RKO (cell line): Measurements from ENCODE around the gene CRKL.
A peak's percentile ranks its signal among the peaks of the same experiment; 100 is the strongest.
"Not testable (repeated sequence)": the region's sequence is repeated elsewhere in the genome, so short reads cannot be mapped to it uniquely, and the experiment has no call there.

Source experiments
- DNase-seq: peaks from one replicate; pipeline ENCODE4 v3.0.0-alpha.2; 2016; ENCODE audit warnings: low spot score

Gene CRKL, protein sequence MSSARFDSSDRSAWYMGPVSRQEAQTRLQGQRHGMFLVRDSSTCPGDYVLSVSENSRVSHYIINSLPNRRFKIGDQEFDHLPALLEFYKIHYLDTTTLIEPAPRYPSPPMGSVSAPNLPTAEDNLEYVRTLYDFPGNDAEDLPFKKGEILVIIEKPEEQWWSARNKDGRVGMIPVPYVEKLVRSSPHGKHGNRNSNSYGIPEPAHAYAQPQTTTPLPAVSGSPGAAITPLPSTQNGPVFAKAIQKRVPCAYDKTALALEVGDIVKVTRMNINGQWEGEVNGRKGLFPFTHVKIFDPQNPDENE

DNA sequence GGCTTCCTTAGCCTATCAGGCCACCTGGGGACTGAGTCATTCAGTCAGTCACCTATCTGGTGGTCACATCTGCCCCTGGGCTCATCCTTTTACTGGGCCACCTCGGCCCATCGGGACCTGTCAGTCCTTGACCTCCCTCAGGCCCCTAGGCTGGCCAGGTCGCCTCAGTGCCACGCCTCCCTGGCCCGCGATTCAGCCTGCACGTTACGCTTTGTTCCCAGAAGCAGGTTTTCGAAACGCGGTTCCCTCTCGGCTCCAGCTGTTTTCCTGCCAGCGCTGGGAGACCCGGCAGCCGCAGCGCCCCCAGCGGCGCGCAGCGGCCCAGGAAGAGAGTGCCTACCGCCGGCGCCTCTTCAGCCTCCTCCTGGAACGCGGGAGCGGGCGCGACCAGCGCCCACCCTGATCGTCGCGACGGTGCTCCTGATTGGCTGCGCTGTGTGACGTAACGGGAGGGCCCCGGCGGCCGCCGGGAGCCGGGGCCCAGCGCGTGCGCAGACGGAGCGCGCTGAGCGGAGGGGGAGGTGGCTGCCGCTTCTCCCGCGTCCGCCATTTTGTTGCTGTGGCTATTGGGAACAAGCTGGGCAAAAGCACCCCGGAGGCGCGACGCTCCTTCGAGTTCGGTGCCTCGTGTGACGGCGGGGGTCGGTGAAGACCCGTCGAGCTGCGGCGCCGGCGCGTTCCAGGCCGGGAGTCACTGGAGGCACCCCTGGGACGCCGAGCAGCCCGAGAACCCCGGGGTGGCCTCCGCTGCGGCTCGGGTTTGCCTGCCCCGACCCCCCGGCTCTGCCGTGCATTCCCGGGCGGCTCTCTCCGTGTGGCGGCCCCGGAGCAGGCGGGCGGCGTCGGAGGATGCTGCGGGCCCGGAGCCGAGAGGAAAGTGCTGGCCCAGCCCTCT is at the start of gene CRKL:
Gene CRKL (plus strand): TSS at position 492 of the 895 bp plus-strand sequence. CDS start 528 bp downstream, outside the sequence.
- peak; percentile 97 for DNase-seq

DNA sequence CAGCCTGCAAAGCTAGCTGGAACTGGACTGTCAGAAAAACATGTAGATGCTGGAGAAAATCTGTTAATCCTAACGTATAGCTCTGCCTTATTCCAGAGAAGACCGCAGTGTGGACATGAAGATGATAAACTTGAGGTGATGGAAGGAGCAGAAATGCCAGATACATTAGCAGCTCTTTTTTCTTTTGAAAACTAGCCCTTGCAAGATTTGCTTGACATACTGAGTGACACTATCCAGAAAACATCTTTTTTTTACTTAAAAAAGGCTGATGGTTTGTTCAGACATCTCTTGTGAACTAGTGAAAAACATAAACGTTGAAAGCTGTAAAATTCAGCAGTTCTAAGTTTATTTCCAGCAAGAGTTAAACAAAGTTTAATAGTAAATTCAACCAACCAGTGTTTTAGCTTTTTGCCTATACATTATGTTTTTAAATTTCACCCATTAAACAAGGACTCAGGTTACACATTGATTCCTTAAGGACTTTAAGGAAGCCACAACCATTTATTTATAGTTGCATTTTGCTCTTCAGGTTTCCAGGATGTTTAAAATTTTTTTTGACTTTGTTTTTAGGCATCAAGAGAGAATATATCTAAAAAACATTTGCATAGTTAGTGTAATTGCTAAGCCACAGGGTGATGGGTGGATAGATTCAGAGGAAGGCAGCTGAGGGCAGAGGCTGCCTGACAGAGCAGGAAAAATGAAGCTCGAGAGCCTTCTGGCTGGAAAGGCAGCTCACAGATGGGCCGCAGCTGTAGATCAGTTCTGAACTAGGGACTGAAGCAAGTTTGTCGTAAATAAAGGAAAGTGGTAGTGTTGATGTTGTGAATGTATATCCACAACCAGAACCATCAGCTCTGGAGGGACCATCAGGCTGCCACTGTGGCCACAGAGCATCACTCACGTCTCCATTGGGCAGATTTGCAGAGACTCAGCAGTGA is 48.9 kb upstream of the CRKL start:
- no peak for DNase-seq

GRCh38 chr22:20869234-20869633 is 48.0 kb upstream of the CRKL start:
- no peak for DNase-seq

GRCh38 chr22:20873214-20873613 is 44.0 kb upstream of the CRKL start:
- DNase-seq = no peak

DNA sequence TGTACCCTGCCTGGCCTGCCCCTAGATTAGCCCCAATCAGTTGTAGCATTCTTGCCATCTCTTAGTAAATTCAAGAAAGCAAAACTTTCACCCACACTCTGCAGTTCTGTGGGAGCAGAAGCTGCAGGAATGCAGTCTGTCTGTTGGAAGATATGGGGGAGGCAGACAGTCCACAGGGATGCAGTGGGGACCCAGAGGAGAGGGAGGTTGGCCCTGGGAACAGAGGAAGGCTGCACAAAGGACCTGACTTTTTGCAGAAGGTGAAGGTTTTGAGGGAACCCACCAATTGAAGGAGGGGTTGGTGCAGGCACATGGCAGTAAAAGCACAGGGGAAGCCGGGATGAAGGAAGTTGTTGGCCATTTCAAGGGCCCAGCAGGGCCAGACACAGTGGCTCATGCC is 41.9 kb upstream of the CRKL start:
- DNase-seq = no peak

- no peak for DNase-seq
Measured at GRCh38 chr22:20877715-20878114, 39.5 kb upstream of the CRKL start.

DNA sequence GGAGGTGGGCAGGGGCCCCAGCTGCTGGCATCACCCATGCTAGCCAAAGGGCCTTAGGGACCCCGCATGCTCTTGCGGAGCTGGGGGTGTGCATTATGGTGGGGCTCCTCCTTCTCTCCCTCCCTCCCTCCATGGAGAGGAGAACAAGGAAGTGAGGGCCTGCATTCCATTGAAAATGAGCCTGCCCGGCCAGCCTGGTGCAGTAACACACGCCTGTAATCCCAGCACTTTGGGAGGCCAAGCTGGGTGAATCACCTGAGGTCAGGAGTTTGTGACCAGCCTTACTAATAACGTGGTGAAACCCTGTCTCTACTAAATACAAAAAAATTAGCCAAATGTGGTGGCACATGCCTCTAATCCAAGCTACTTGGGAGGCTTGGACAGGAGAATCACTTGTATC is 36.0 kb upstream of the CRKL start:
- DNase-seq = no peak

GRCh38 chr22:20881869-20882815 is 35.1 kb upstream of the CRKL start:
- no peak for DNase-seq

DNA sequence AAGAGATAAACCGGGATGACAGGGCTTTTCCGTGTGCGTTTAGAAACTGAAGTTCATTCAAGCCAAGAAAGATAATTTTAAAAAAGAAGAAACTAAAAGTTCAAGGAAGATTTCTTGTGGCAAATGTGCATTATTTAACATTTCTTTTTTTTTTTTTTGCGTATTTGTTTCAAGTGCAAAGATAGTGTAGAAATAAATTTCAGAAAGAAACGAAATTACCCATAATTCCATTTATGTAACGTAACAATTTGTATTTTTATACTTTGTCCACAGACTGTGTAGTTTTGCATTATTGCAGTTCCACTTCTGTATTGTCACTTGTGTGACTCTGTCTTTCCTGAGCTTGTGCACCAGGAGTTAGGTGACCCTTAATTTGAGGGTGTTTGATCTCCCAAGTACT is 34.4 kb upstream of the CRKL start:
- DNase-seq = no peak

DNA sequence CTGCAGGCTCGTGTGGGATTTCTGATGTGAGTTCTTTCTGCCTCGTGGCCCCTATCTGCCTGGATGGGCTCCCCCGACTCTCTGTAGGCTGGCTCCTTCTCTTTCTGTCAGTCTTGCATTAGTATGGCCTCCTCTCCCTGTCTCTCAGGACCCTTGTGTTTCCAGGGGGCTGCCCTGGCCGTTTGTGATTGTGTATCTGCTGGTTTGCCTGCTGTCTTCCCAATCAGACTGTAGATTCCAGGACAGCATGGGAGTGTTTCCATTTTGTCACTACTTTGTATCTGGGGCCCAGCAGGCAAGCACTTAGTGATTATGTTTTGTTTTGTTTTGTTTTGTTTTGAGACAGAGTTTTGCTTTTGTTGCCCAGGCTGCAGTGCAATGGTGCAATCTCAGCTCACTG is 32.8 kb upstream of the CRKL start:
- no peak for DNase-seq

GRCh38 chr22:20885017-20885556 is 32.1 kb upstream of the CRKL start:
- DNase-seq = no peak

DNA sequence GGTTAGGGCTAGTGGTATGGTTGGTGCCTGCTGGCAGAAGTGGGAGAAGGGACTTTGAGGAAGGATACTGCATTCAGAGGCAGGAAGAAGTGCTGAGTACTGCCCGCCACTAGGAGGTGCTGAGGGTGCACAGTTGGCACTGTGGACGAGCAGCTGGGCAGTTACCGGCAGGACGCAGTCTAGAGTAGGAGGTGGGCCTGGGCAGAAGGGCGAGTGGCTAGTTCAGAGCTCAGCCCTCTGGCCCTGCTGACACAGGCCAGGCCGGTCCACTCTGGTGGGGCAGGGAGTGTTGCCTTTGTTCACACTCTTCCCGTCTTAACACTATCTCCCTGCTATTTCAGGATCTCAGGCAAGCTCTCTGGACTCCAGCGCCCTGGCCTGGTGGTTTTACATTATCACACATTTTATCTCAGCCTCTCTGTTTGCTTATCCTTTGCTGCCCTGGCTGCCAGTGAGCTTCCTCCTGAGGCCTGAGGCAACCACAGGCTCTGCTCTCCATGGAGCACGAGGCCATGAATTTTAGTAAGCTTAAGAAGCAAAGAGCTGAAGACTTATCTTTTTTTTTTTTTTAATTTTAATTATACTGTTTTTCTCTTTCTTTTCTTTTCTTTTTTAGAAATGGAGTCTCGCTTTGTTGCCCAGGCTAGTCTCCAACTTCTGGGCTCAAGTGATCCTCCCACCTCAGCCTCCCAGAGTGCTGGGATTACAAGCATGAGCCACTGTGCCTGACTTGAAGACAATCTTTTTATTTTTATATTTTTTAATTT is 31.5 kb upstream of the CRKL start:
- peak; percentile 74 for DNase-seq

DNA sequence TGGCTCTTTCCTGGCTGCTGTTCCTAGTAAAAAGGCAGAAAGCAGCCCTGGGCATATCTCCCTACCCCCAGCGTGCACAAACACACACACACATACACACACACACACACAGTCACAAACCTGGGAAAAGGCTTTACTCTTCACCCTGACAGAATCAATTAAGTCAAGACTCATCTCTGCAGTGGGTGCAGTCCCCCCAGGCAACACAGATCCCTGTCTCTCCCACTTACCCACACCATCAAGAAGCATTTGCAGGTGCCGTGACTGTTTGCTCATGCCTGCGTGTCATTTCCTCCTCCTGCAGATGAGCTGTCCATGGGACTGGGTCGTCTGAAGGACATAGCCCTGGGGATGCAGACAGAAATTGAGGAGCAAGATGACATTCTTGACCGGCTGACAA is 29.8 kb upstream of the CRKL start:
- DNase-seq = peak; percentile 52

DNA sequence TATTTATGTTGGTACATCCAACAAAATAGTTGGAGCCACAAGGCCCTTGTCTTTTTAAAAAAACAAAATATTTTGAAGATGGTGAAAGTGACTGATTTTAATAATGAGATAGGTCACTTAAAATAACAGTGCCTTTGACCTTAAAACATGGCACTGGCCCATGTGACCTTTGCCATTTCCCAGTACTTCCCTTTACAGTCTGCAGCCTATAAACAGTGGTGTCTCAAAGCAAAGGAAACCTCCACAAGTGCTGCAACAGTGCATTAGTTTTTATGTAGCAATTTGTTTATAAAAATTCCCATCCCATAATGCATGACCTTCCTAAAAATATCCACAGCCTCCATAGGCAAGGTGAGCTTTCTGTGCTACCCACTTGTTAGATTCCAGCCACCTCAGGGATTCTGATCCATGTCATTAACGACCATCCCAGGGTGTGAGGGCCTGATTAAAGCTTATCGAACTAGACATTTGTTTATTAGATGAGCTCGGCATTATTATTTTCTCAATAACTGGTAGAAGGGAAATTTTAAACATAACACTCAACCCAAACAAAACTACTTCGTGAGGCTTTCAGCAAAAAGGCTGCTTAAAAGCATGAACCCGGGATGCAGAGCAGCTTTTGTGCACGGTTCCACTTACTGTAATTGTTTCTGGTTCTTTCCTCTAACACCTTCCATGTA is 28.0 kb upstream of the CRKL start:
- no peak for DNase-seq

DNA sequence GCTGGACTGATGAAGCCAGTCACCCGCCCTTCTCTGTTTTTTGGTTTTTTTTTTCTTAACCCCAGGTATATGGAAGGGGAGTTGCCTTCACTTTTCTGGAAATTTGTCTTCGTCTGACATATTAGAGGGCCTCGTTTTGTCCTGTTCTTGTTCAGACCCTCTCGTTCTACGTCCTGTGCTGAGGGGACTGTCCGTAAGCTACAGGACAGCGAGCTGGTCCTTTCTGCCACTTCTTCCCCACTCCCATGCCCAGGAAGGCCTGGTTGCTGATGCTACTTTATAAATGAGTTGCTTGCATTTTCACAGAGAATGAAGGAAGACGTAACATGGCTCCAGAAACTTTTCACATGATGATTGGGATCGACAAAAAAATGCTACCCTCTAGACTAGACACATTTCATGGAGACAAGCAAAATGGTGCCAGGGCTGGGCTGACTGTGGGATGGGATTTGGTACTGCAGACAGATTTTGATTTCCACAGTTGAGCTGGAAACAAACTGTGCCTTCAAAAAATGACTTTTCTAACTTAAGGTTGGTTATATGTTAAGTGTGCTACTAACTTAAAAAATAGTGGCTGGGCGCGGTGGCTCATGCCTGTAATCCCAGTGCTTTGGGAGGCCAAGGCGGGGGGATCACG is 27.2 kb upstream of the CRKL start:
- no peak for DNase-seq

- DNase-seq = no peak
Measured at GRCh38 chr22:20890975-20891374, 26.2 kb upstream of the CRKL start.

DNA sequence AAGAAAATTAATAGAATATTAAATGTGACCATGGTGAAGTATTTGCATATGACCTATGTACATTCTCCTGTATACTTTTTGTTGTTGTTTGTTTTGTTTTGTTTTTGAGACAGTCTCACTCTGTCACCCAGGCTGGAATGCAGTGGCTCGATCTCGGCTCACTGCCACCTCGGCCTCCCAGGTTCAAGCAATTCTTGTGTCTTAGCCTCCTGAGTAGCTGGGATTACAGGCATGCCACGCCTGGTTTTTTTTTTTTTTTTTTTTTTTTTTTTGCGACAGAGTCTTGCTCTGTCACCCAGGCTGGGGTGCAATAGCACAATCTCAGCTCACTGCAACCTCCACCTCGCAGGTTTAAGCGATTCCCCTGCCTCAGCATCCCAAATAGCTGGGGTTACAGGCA is 19.5 kb upstream of the CRKL start:
- DNase-seq = not testable (repeated sequence)

GRCh38 chr22:20899827-20900423 is 17.3 kb upstream of the CRKL start:
- no peak for DNase-seq
